D341Med (cell line): ENCODE data around the gene EFHD2.
A peak's percentile ranks its signal among the peaks of the same experiment; 100 is the strongest.
"Not testable (repeated sequence)": the region's sequence is repeated elsewhere in the genome, so short reads cannot be mapped to it uniquely, and the experiment has no call there.

Experiments used
- DNase-seq: peaks from one replicate; pipeline ENCODE4 v3.0.0; 2012; ENCODE audit warnings: low spot score

EFHD2 gene, protein sequence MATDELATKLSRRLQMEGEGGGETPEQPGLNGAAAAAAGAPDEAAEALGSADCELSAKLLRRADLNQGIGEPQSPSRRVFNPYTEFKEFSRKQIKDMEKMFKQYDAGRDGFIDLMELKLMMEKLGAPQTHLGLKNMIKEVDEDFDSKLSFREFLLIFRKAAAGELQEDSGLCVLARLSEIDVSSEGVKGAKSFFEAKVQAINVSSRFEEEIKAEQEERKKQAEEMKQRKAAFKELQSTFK

DNA sequence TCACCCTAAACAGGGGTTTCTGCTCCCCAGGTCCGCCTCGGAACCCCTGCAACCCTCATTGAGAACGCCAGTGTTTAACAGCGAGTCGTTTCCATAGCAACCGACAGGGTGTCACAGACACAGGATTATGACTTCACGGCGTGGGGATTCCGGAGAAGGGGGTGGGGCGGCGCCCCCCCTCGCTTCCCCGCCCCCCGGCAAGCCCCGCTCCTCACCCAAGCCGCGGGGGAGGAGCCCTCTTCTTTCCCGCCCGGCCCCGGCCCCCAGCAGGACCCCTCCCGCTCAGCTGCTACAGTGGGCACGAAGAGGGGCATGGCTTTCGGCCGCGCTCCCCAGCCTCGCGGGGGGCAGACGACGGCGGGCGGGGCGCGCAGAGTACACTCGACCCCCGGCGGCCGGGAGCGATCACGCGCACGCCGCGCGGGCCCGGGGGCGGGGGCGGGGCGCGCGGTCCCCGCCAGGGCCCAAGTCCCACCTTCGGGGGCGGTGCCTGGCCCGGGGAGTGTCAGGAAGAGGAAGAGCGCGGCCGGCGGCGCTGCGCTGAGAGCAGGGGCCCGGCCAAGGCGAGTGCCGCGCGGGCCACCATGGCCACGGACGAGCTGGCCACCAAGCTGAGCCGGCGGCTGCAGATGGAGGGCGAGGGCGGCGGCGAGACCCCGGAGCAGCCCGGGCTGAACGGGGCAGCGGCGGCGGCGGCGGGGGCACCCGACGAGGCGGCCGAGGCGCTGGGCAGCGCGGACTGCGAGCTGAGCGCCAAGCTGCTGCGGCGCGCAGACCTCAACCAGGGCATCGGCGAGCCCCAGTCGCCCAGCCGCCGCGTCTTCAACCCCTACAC is at the start of gene EFHD2:
Gene EFHD2, plus strand, starts transcription at position 501 of the 835 bp plus-strand sequence. Its CDS starts 84 bp downstream, at position 585.
- DNase-seq = peak; percentile 93

DNA sequence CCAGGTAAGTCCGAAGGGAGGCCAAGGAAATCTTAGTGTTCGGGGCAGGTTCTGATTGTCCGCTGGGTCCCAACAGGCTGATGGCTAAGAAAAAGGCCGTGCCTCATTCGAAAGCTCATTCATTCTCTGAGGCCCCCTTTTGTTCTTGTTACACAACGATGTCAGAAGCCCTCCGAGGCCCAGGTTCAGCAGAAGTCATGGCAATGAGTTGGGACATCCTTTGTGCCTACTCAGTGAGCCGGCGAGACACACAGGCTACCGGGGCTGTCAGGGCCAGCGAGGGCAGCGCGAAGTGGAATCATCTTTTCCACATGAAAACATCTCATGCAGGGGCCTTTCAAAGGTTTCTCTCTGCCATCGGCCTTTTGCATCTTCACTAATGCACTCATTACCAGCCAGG is 49.0 kb upstream of the EFHD2 start:
- no peak for DNase-seq

DNA sequence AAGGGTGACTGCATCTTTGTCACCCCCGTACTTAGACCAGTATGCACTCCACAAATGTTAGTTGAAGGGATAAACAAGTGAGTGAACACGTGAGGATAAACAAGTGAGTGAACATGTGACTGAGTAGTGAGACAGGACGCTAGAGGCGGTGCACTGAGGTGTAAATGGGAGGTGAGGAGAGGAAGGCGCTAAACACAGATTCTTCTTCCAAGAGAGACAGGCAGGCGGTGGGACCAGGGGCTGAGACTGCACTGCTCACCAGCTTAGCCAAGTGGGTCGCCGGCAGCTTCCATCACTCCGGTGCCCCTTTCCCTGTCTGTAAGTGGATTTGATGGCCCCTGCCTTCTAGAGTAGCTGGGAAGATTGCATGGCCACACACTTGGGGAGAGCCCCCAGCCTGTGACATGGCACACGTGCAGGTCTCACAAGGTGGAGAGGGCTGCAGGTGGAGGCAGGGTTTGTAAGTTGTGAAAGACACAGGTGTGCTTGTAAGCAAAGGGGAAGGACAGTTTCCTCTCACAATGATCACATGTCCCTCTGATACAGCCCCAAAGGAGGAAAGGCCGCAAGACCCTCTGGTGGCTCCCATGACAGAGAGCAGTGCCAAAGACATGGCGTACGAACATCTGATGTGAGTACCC is 47.5 kb upstream of the EFHD2 start:
- no peak for DNase-seq

DNA sequence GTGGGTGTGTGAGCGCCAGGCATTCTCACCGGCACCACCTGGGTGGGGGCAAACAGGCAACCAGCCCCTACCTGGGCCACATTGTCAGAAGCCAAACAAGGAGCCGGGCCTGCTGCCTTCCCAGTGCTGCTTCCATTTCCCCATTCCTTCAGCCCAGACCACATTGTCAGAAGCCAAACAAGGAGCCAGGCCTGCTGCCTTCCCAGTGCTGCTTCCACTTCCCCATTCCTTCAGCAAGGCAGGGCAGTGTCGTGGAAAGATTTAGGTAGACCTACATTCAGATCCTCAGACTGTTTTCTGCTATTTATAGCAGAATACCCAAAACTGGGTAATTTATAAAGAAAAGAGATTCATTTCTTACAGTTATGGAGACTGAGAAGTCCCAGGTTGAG is 47.0 kb upstream of the EFHD2 start:
- no peak for DNase-seq

DNA sequence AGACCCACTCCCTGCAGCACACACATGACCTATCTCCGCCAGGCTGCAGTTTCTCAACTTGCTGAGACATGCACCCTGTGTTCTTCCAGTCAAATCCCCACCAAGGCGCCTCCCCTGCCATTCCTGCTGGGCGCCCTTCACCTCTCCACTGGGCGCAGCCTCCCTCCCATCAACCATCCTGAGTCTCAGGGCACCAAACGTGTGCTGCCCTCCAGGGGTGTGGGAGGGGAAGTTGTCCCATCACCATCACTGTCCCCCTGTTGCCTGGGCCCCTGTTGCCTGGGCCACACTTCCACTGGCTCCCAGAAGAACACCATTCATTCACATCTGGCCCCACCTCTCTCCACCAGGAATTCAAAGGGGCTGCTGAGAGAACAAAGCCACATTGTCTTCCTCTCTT is 44.9 kb upstream of the EFHD2 start:
- DNase-seq = no peak

DNA sequence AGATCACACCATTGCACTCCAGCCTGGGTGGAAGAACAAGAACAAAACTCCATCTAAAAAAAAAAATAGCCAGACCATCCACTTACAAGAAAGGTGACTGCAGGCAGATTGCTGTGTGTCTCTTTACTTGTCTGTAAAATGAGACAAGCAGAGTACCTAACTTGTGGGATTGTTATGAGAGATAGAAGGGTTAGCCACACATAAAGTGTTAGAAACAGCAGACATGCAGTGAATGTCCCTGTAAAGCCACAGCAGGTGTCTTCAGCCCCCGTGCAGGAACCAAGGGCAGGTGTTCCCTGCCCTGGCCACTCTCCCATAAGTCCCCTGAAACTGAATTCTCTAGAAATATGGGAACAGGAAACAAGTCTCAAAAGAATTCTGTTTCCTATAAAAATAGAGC is 40.8 kb upstream of the EFHD2 start:
- no peak for DNase-seq

DNA sequence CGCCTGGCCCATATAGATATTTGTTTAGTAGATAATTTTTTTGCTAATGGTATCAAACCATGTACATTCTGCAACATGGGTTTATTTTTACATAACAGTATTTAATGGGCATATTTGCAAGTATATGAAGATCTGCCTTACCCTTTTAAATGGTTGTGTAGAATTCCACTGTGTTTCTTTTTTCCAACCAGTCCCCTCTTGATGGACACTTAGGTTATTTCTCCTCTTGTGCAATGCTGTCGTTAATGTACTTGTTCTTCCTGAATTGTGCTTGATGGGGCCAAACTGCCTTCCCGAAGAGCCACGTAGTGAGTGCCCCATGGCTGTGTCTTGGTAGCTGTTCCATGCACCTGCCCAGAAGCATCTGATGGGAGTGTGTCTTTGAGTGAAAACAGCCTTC is 39.4 kb upstream of the EFHD2 start:
- no peak for DNase-seq

DNA sequence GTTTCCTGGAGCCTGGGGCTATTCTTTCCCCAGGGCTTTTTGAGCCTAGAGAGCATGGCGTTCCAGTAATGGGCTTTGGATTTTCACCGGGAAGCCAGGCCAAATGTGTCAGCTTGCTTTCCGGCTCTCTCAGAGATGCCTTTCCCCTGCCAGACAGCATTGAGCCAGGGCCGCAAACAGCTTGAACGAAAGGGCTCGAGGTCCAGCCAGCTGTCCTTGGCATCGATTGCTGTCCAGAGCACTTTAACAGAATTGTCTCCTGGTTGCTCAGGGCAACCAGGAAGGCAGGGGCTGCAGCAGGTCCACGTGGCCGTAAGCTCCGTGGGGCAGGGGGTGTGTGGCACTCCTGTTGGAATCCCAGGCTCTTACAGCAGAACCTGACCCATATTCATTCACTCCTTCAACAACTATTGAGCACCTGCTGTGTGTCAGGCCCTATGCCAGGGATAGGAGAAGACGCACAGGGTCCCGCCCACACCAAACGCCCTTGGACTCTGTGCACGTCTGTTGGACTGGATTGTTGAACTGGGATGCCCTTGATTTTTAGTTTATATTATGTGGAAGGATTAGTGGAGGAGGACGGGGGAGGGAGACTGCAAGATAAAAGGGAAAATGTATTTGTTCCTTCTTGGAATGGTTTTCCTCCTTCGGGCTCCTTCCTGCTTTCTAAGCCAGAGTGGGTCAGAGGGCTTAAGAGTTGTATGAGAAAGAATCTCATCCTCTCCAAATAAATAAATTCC is 38.7 kb upstream of the EFHD2 start:
- DNase-seq = no peak

DNA sequence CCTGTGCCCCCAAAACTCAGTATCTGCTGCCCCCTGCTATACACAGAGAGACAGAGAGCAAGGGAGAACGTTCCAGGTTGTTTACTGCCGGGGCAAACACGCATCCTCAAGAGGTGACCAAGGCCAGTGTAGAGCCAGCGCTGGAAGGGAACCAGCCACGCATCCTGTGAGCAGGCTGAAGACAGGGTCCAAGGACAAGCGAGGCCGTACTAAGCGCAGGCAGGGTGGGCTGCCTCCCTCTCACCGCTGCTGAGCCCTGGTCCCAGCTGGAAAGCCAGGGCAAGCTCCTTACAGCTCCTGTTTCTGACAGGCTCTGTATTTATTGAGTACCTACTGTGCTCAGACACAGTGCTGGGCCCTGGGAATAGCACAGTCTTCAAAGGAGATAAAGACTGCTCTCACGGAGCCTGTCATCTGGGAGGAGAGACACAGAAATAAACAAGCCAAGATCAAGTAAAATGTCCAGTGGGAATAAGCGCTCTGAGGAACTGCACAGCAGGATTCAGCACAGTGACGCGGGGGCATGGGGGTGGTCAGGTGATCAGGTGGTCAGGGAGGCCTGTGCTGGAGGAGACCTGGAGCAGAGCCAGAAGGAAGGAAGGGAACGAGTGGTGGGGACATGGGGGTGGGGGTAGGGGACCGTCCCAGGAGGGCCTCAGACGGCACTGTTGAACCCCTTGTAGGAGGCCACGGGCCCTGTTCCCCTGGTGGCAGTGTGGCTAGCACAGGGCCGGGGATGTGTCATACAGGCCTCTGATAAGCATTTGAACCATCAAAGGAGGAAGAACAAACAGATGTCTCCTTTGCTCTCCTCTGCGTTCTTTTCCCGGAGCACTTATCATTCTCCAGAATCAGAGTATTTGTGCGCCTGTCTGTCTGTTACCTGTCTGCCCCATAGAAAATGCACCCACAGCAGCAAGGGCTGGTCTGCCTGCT is 37.8 kb upstream of the EFHD2 start:
- no peak for DNase-seq

DNA sequence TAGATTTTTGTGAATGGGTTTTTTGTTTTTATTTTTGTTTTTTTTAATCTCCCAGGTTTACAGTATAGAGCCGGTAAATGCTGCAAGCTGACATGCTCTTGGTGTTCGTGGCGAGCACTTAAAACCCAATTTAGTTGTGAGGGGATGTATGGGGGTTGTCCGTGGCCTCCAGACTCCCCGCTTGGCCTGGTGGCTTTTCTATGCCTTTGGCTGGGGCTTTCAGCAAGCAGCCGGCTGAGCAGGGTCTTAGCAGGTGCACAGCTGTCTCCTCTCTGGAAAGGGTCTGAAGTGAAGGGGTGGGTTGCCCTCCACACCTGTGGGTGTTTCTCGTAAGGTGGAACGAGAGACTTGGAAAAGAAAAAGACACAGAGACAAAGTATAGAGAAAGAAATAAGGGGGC is 31.0 kb upstream of the EFHD2 start:
- no peak for DNase-seq

DNA sequence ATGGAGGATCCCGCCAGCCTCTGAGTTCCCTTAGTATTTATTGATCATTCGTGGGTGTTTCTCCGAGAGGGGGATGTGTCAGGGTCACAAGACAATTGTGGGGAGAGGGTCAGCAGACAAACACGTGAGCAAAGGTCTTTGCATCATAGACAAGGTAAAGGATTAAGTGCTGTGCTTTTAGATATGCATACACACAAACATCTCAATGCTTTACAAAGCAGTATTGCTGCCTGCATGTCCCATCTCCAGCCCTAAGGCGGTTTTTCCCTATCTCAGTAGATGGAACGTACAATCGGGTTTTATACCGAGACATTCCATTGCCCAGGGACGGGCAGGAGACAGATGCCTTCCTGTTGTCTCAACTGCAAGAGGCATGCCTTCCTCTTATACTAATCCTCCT is 30.5 kb upstream of the EFHD2 start:
- DNase-seq = not testable (repeated sequence)

DNA sequence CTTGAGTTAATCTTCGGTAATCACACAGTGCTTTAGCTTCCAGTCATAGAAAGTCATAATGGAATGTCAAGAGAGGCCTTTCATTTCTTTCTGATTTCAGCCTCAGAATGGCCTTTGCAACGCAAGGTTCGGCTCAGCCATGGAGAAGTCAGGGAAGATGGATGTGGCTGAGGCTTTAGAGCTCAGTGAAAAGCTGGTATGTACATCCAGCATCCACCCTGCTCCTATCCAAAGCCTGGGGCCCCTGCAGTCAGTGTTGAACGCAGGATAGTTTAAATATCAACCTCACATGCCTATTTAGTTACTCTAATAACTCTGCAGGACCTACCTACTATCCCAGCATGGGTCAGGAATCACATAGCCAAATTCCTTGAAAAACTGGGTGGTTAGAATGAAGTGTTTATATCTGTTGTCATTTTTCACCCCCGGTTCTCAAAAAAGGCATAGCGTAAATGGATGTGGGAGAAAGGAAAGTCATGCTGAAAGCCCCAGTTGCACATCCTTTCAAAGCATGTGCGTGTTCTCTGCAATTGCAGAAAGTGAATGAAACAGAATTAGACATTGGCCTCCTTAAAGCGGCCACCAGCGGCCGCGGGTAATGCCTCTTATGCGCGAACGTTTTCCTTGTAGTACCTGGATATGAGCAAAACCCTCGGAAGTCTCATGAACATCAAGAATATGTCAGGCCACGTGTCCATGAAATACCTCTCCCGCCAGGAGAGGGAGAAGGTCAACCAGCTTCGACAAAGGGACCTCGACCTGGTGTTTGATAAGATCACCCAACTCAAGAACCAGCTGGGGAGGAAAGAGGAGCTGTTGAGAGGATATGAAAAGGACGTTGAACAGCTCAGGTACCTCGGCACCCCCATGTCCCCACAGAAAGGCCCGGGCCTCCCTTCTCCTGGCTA is 28.8 kb upstream of the EFHD2 start:
- DNase-seq = no peak

DNA sequence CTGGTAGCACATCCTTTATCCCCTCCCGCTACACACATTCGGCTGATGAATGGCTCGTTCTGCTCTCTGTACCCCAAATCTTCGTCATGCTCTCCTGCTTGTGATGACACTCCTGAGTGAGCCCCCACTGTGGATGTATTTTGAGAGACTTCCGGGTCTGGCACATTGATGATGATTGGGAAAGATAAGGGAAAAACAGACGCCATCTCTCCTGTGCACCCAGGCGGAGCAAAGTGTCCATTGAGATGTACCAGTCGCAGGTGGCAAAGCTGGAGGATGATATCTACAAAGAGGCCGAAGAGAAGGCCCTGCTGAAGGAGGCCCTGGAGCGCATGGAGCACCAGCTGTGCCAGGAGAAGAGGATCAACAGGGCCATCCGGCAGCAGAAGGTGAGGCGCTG is 27.9 kb upstream of the EFHD2 start:
- DNase-seq = no peak

DNA sequence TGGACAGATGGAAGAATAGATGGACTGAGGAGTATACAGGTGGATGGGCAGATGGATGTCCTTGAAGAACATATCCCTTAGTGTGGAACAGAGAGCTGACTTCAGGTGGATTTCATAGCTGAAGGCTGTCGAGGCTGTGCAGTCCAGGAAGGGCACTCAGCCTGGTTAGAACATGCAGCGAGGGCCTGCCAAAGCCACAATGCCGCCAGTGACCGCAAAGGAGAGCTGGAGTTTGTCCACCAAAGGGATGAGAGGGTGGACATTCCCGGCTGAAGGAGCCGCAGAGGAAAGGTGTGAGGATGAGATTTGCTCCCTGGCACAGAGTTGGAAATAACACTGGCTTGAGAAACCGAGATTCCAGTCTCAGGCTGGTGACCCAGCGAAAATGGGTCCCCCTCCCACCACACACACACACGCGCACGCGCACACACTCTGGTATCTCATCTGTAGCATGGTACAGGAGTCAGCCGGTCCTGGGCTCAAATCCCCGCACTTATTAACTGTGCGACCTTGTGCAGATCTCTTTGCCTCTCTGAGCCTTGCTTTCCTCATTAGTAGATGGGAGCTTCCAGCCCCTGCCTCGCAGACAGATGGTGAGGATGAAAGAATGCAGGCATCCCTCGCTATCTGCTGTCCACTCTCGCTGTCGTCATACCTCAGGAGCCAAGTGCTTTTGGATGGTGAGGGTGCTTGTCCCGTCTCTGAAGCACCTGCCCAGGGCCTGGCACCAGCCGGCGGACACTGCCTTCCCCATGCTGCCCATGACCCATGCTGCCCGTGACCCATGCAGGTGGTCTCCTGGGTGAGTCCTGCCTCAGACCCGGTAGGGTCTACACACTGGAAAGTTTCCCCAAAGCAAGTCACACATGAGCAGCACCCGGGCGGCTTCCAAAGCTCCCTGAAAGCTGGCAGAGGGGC is 26.8 kb upstream of the EFHD2 start:
- DNase-seq = no peak

DNA sequence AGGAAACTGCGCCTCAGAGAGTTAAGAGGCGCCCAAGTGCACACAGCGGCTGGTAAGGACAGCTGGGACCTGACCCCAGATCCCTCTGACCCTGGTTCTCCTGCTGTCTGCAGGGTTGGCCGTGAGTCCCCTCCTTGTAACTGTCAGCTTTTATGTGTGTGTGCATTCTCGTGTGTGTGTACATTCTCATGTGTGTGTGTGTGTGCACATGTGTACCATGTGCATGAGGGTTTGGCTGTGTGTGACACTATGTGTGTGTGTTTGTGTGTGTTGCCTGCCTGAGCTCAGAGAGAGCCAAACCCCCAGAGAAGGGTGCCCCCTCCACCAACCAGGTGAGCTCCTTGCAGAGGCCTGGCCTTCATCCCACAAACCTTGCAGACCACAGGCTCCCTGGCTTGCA is 25.9 kb upstream of the EFHD2 start:
- DNase-seq = no peak

DNA sequence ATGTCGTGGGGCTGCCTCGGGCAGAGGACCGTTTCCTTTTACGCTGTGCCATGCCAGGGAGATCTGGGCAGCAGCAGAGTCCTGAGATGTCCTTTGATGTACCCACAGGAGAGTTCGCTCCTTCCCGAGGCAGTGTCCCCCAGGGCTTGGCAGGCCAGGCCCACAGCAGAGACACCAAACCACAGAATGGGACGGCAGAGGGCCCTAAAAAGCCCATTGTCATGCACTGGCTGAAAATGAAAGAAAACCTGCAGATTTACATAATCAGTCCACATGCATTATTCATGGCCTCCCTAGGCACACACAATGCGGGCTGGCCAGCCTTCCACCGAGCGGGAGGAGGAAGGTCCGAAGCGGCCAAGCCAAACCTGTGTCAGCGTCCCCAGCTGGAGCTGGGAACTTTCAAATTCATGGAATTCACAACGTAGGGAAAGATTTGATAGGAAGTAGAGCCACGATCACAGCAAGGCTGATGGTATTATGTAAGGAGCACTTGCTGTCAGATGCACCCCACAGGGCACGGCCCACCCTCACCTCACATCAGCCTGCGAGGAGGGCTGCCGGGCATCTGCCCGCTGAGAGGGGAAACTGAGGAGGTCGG is 25.3 kb upstream of the EFHD2 start:
- no peak for DNase-seq

DNA sequence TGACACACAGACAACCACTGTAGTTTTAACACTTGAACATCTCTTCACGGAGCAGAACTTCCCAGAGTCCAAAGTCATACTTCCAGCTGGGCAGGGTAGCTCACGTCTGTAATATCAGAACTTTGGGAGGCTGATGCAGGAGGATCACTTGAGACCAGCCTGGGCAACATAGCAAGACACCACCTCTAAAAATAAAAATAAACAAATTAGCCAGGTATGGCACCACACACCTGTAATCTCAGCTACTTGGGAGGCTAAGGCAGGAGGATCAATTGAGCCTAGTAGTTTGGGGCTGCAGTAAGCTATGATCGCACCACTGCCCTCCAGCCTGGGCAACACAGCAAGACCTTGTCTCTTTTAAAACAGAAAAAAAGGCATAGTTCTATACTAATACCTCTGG is 24.3 kb upstream of the EFHD2 start:
- no peak for DNase-seq

DNA sequence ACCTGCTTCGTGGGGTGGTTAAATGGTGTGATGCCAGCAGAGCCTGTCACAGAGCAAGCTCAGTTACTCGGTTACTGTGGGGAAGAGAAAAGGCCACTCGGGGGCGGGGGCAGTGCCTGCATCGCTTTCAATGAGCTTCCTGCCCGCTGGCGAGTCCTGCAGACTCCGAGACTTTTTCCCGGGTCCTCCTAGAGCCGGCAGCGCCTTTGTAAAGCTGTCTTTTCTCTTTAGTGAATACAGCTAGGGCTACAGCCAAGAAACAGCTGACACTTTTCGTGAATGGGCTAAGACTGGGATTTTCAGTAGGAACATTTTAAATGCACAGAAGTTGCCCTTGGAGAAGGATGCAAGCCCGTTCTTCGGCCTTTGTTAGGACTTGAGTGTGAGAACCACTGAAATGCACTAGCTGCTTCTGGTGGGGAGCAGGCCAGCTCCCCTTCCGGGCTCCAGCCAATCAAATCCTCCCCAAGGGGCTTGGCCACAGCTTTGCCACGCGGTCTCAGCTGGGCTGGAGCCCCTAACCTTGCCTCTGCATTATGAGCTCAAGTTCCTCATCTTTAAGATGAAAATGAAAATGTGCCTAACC is 23.4 kb upstream of the EFHD2 start:
- no peak for DNase-seq
